HG03045 (cell line): ENCODE results near the gene ENKD1.
A peak's percentile ranks its signal among the peaks of the same experiment; 100 is the strongest.

Experiments used
- ATAC-seq: cut with Tn5 transposase; IDR thresholded peaks from one replicate; pipeline ENCODE4 v1.9.1; 2021; ENCODE audit warnings: mild to moderate bottlenecking, moderate library complexity; ENCODE audit not compliant: unreplicated experiment

Gene ENKD1

GRCh38 chr16:67664258-67664657, 2.3 kb downstream of the ENKD1 start:
- no peak for ATAC-seq

GRCh38 chr16:67663877-67664222, 2.7 kb downstream of the ENKD1 start:
- ATAC-seq = no peak

GRCh38 chr16:67663151-67663876, 3.2 kb downstream of the ENKD1 start:
- ATAC-seq = no peak

- ATAC-seq = no peak
Observed at GRCh38 chr16:67662653-67663010, 3.9 kb downstream of the ENKD1 start.

- no peak for ATAC-seq
Observed at GRCh38 chr16:67661886-67662652, 4.5 kb downstream of the ENKD1 start.

GRCh38 chr16:67661101-67661761, 5.3 kb downstream of the ENKD1 start:
- peak; percentile 2 for ATAC-seq

- ATAC-seq = peak; percentile 67
Observed at GRCh38 chr16:67660564-67661028, 6.0 kb downstream of the ENKD1 start, which contains the start of gene PARD6A. Gene PARD6A, plus strand, starts transcription at chr16:67660960. Its CDS starts 79 bp downstream, at chr16:67661039.

- ATAC-seq = peak; percentile 57
Observed at GRCh38 chr16:67659675-67660563, 6.6 kb downstream of the ENKD1 start, which contains the start of gene ACD. Gene ACD, minus strand, starts transcription at chr16:67660260. Its CDS starts 40 bp downstream, at chr16:67660220.

- ATAC-seq = no peak
Observed at GRCh38 chr16:67658849-67659674, 7.5 kb downstream of the ENKD1 start.

GRCh38 chr16:67657751-67658518, 8.6 kb downstream of the ENKD1 start:
- ATAC-seq = no peak

GRCh38 chr16:67657017-67657608, 9.4 kb downstream of the ENKD1 start:
- ATAC-seq = no peak

GRCh38 chr16:67656344-67657016, 10.1 kb downstream of the ENKD1 start:
- no peak for ATAC-seq

- ATAC-seq = no peak
Observed at GRCh38 chr16:67655363-67655762, 11.2 kb downstream of the ENKD1 start.

GRCh38 chr16:67654403-67654911, 12.1 kb downstream of the ENKD1 start:
- ATAC-seq = no peak

GRCh38 chr16:67653789-67654402, 12.7 kb downstream of the ENKD1 start:
- no peak for ATAC-seq

- ATAC-seq = no peak
Observed at GRCh38 chr16:67653128-67653788, 13.3 kb downstream of the ENKD1 start.

- no peak for ATAC-seq
Observed at GRCh38 chr16:67652578-67653127, 13.9 kb downstream of the ENKD1 start.
